ENCODE measurements around the gene B4GALNT4. TPM values are rescaled to one million over a fixed set of nuclear protein-coding genes. Genes with fewer than 3 reads are reported as not detected.
A peak's percentile ranks its signal among the peaks of the same experiment; 100 is the strongest.

The B4GALNT4 gene
- total RNA-seq, 2 experiments from 2014 or later, result 4.2 to 6.0 TPM

DNA sequence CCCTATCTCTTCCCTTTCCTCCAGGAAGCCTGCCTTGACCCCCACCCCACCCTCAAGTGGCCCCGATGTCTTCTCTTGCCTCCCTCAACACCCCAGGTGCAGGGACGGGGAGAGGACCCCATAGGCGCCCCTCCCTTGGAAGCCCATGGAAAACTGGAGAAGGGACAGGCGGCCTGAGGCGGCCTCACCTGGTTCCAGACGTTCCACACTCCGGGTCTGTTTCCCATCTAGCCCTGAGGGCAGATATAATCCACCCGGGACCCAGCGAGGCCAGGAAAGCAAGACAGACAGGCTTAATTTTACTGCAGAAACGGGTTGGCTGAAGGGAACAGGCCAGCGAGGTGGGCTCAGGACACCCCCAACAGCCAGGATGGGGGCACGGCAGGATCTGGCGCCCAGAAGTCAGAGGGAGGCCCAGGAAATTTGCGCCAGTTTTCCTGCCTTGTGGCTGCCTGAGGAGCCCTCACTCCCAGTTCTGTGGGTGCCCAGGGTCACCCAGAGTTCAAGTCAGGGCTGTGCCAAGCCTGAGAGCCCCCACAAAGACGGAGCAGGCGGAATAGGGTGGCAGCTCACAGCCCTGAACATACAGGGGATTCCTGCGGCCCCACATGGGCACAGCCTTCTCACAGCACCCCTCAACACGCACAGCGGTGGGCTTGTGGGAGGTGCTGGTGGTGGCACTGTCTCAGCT lies 48.5 kb downstream of the B4GALNT4 start:
- Histone ChIP-seq H3K27me3 (ENCODE audit: control insufficient read depth in 1 of 2, insufficient read depth in 2 of 2, low read length in 2 of 2) (no peaks in the 10 kb centered on the region), H3K36me3 (ENCODE audit: insufficient read depth, low read length) (peaks cover under 1% of the 10 kb centered on the region), H3K4me3 (ENCODE audit: low read length) (peak overlapping the region; percentile 10), H3K9me3 (ENCODE audit: control insufficient read depth in 1 of 2, insufficient read depth in 1 of 2, low read length in 2 of 2) (no peaks in the 10 kb centered on the region), H3K27ac (ENCODE audit: low read depth in 1 of 2, low read length in 2 of 2) (no peak overlapping the region), H3K4me1 (ENCODE audit: insufficient read depth, low read length) (peaks cover 43% of the 10 kb centered on the region)
- Mint-ChIP-seq H3K4me3 (peak overlapping the region; percentile 86), H3K36me3 (ENCODE audit: low read depth) (peaks cover 18% of the 10 kb centered on the region), H3K9me3 (no peaks in the 10 kb centered on the region), H3K4me1 (ENCODE audit: low read depth) (peaks cover 31% of the 10 kb centered on the region), H3K27ac (peak overlapping the region; percentile 78), H3K27me3 (no peaks in the 10 kb centered on the region)
- POLR2A ChIA-PET, result interaction anchor here (1.0 to 4.7 kb wide), 7 partner anchors 12 to 211 kb away, joined by 3 to 75 read pairs (median 13); partner anchors contain the start of genes ANO9, BET1L, PTDSS2 and RIC8A
- CTCF ChIA-PET, result interaction anchor here (3.2 to 3.3 kb wide), 2 partner anchors 11 to 30 kb away, joined by 16 read pairs; no protein-coding TSS in a partner anchor
- ATAC-seq (ENCODE audit: poor library complexity) (no peak), DNase-seq (peak in 1 of 14 experiments; percentile 6)
- TF ChIP-seq CTCF (IDR thresholded peaks at IDR 0.05), result no peak
- intact Hi-C loops (cut with DNase I, micrococcal nuclease), result loop anchor here in 1 of 2 experiments (2.0 to 10.0 kb wide), 2 partner anchors 23 to 53 kb away; partner anchors contain the start of gene B4GALNT4

DNA sequence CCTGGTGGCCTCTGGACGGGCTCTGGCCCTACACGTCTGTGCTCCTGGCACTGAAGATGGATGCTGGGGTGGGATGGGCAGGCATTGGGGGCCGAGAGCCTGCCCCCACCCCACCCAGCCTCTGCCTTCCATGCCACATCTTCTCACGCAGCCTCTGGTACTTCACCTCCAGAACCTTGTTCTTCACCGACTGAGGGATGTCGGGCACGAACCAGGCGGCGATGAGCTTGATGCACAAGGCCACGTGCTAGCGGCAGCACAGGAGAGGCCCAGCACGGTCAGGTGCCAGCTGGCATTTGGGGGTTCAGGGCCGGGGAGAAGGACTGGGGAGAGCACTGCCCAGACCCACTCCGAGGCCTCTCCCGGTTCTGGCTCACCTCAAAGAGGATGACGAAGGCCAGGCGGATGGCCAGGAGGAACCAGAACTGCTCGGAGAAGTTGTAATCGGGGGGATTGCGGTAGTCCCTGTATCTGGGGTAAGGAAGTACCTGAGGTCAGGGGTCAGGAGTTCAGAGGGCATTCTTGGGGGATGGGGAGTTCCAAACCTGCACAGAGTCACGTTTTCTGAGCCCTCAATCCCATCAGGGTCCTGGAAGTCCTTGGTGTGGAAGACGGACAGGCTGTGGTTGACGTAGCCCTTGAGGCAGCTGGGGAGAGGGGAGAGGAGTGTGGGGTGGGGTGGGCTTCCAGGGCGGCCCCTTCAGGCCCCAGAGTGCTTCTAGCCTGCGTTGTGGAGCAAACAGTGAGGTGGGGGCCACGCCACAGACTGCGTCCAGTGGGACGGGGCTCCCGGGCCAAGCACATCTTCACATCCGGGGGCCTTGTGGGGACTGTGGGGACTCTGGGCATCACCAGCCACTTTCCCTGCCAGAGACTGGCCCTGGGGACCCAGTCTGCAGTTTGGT lies 49.3 kb downstream of the B4GALNT4 start:
- Mint-ChIP-seq H3K4me3 (peak overlapping the region; percentile 67), H3K36me3 (ENCODE audit: low read depth) (peaks cover 15% of the 10 kb centered on the region), H3K27me3 (no peaks in the 10 kb centered on the region), H3K4me1 (ENCODE audit: low read depth) (peaks cover 24% of the 10 kb centered on the region), H3K9me3 (no peaks in the 10 kb centered on the region), H3K27ac (peak overlapping the region; percentile 78)
- POLR2A ChIA-PET, result interaction anchor here (4.7 kb wide), 1 partner anchor 31 kb away, joined by 63 read pairs; the partner anchor contains the start of gene PTDSS2
- H3K4me3 ChIP-seq (ENCODE audit: low read length), result no peak overlapping the region
- peaks cover 2% of the 10 kb centered on the region for H3K36me3 ChIP-seq (ENCODE audit: insufficient read depth, low read length)
- no peaks in the 10 kb centered on the region for H3K27me3 ChIP-seq (ENCODE audit: control insufficient read depth in 1 of 2, insufficient read depth in 2 of 2, low read length in 2 of 2)
- intact Hi-C loops (cut with DNase I, micrococcal nuclease), result loop anchor here in 1 of 2 experiments (10.0 kb wide), 1 partner anchor 54 kb away; the partner anchor contains the start of gene B4GALNT4
- ATAC-seq (ENCODE audit: poor library complexity) (no peak), DNase-seq (peak in 1 of 14 experiments; percentile 4)
- H3K27ac ChIP-seq (ENCODE audit: low read depth in 1 of 2, low read length in 2 of 2), result no peak overlapping the region
- H3K9me3 ChIP-seq (ENCODE audit: control insufficient read depth in 1 of 2, insufficient read depth in 1 of 2, low read length in 2 of 2), result no peaks in the 10 kb centered on the region
- peaks cover 35% of the 10 kb centered on the region for H3K4me1 ChIP-seq (ENCODE audit: insufficient read depth, low read length)
- CTCF ChIA-PET, result no interaction called here
- no peak for TF ChIP-seq CTCF (IDR thresholded peaks at IDR 0.05)

GRCh38 chr11:419248-420005 lies 50.1 kb downstream of the B4GALNT4 start:
- H3K36me3 ChIP-seq (ENCODE audit: insufficient read depth, low read length), result peaks cover 6% of the 10 kb centered on the region
- H3K9me3 Mint-ChIP-seq, result no peaks in the 10 kb centered on the region
- ATAC-seq (ENCODE audit: poor library complexity) (no peak), DNase-seq (peak in 1 of 14 experiments; percentile 4)
- H3K4me3 ChIP-seq (ENCODE audit: low read length), result no peak overlapping the region
- no peak overlapping the region for H3K27ac Mint-ChIP-seq
- H3K4me3 Mint-ChIP-seq, result peak overlapping the region; percentile 51
- TF ChIP-seq CTCF (IDR thresholded peaks at IDR 0.05), result no peak
- CTCF ChIA-PET, result no interaction called here
- no peaks in the 10 kb centered on the region for H3K27me3 ChIP-seq (ENCODE audit: control insufficient read depth in 1 of 2, insufficient read depth in 2 of 2, low read length in 2 of 2)
- H3K27me3 Mint-ChIP-seq, result no peaks in the 10 kb centered on the region
- H3K4me1 ChIP-seq (ENCODE audit: insufficient read depth, low read length), result peaks cover 30% of the 10 kb centered on the region
- intact Hi-C loops (cut with DNase I, micrococcal nuclease), result loop anchor here in 1 of 2 experiments (10.0 kb wide), 1 partner anchor 55 kb away; the partner anchor contains the start of gene B4GALNT4
- peaks cover 20% of the 10 kb centered on the region for H3K4me1 Mint-ChIP-seq (ENCODE audit: low read depth)
- POLR2A ChIA-PET, result no interaction called here
- H3K36me3 Mint-ChIP-seq (ENCODE audit: low read depth), result peaks cover 15% of the 10 kb centered on the region
- no peak overlapping the region for H3K27ac ChIP-seq (ENCODE audit: low read depth in 1 of 2, low read length in 2 of 2)
- H3K9me3 ChIP-seq (ENCODE audit: control insufficient read depth in 1 of 2, insufficient read depth in 1 of 2, low read length in 2 of 2), result no peaks in the 10 kb centered on the region

Data from CD4-positive, alpha-beta T cell (primary cell).